Measurements from ENCODE around the gene DHRSX. TPM values are rescaled to one million over a fixed set of nuclear protein-coding genes. Genes with fewer than 3 reads are reported as not detected.
A peak's percentile ranks its signal among the peaks of the same experiment; 100 is the strongest.
"Not testable (repeated sequence)": the region's sequence is repeated elsewhere in the genome, so short reads cannot be mapped to it uniquely, and the experiment has no call there.

The DHRSX gene
- total and polyA plus RNA-seq, 4 donors = 16.8 to 28.4 (median 24.0) TPM

- H3K27ac ChIP-seq (ENCODE audit: low read depth, low read length) = no peak overlapping the region
- H3K4me3 ChIP-seq (ENCODE audit: low read depth, low read length) = no peak overlapping the region
- H3K4me1 ChIP-seq (ENCODE audit: control insufficient read depth, insufficient read depth, low read length) = no peaks in the 10 kb centered on the region
- H3K36me3 ChIP-seq (ENCODE audit: control insufficient read depth, insufficient read depth, low read length) = no peaks in the 10 kb centered on the region
- no peaks in the 10 kb centered on the region for H3K9me3 ChIP-seq (ENCODE audit: control insufficient read depth, insufficient read depth, low read length)
- WGBS (ENCODE audit: insufficient coverage) = 50% methylated on average over 1 of the region's 6 CpGs
- no peaks in the 10 kb centered on the region for H3K27me3 ChIP-seq (ENCODE audit: control insufficient read depth, insufficient read depth, low read length)
- no peak for DNase-seq (ENCODE audit: low read depth in 4 of 6, low spot score in 6 of 6)
Measured at GRCh38 chrX:2521927-2522386, 21.2 kb upstream of the DHRSX start.

GRCh38 chrX:2521092-2521926, 20.5 kb upstream of the DHRSX start:
- no peak for DNase-seq (ENCODE audit: low read depth in 4 of 6, low spot score in 6 of 6)

GRCh38 chrX:2520539-2520938, 19.8 kb upstream of the DHRSX start:
- H3K36me3 ChIP-seq (ENCODE audit: control insufficient read depth, insufficient read depth, low read length) = no peaks in the 10 kb centered on the region
- H3K27ac ChIP-seq (ENCODE audit: low read depth, low read length) = no peak overlapping the region
- no peak for DNase-seq (ENCODE audit: low read depth in 4 of 6, low spot score in 6 of 6)
- no peak overlapping the region for H3K4me3 ChIP-seq (ENCODE audit: low read depth, low read length)
- no peaks in the 10 kb centered on the region for H3K9me3 ChIP-seq (ENCODE audit: control insufficient read depth, insufficient read depth, low read length)
- H3K4me1 ChIP-seq (ENCODE audit: control insufficient read depth, insufficient read depth, low read length) = peaks cover 3% of the 10 kb centered on the region
- no peaks in the 10 kb centered on the region for H3K27me3 ChIP-seq (ENCODE audit: control insufficient read depth, insufficient read depth, low read length)
- 97% methylated on average over 8 of the region's 8 CpGs for WGBS (ENCODE audit: insufficient coverage)

More at GRCh38 chrX:2521092-2521926, 20.5 kb upstream of the DHRSX start:
- WGBS (ENCODE audit: insufficient coverage) = 47% methylated on average over 8 of the region's 15 CpGs
- Histone ChIP-seq H3K4me1 (ENCODE audit: control insufficient read depth, insufficient read depth, low read length) (peaks cover 3% of the 10 kb centered on the region), H3K36me3 (ENCODE audit: control insufficient read depth, insufficient read depth, low read length) (no peaks in the 10 kb centered on the region), H3K27ac (ENCODE audit: low read depth, low read length) (no peak overlapping the region), H3K4me3 (ENCODE audit: low read depth, low read length) (no peak overlapping the region), H3K27me3 (ENCODE audit: control insufficient read depth, insufficient read depth, low read length) (no peaks in the 10 kb centered on the region), H3K9me3 (ENCODE audit: control insufficient read depth, insufficient read depth, low read length) (no peaks in the 10 kb centered on the region)

GRCh38 chrX:2519638-2520037, 18.9 kb upstream of the DHRSX start:
- H3K4me3 ChIP-seq (ENCODE audit: low read depth, low read length); H3K9me3 ChIP-seq (ENCODE audit: control insufficient read depth, insufficient read depth, low read length); H3K27me3 ChIP-seq (ENCODE audit: control insufficient read depth, insufficient read depth, low read length); H3K4me1 ChIP-seq (ENCODE audit: control insufficient read depth, insufficient read depth, low read length); H3K27ac ChIP-seq (ENCODE audit: low read depth, low read length); DNase-seq (ENCODE audit: low read depth in 4 of 6, low spot score in 6 of 6); H3K36me3 ChIP-seq (ENCODE audit: control insufficient read depth, insufficient read depth, low read length): not testable (repeated sequence)
- 83% methylated on average over 3 of the region's 3 CpGs for WGBS (ENCODE audit: insufficient coverage)

- WGBS (ENCODE audit: insufficient coverage) = 0% methylated on average over 1 of the region's 6 CpGs
- no peaks in the 10 kb centered on the region for H3K27me3 ChIP-seq (ENCODE audit: control insufficient read depth, insufficient read depth, low read length)
- peaks cover 3% of the 10 kb centered on the region for H3K4me1 ChIP-seq (ENCODE audit: control insufficient read depth, insufficient read depth, low read length)
- H3K9me3 ChIP-seq (ENCODE audit: control insufficient read depth, insufficient read depth, low read length) = no peaks in the 10 kb centered on the region
- H3K4me3 ChIP-seq (ENCODE audit: low read depth, low read length) = no peak overlapping the region
- H3K36me3 ChIP-seq (ENCODE audit: control insufficient read depth, insufficient read depth, low read length) = no peaks in the 10 kb centered on the region
- no peak for DNase-seq (ENCODE audit: low read depth in 4 of 6, low spot score in 6 of 6)
- no peak overlapping the region for H3K27ac ChIP-seq (ENCODE audit: low read depth, low read length)
Measured at GRCh38 chrX:2517055-2517454, 16.3 kb upstream of the DHRSX start.

- Histone ChIP-seq H3K27me3 (ENCODE audit: control insufficient read depth, insufficient read depth, low read length) (no peaks in the 10 kb centered on the region), H3K36me3 (ENCODE audit: control insufficient read depth, insufficient read depth, low read length) (no peaks in the 10 kb centered on the region), H3K4me1 (ENCODE audit: control insufficient read depth, insufficient read depth, low read length) (peaks cover 3% of the 10 kb centered on the region), H3K4me3 (ENCODE audit: low read depth, low read length) (no peak overlapping the region), H3K27ac (ENCODE audit: low read depth, low read length) (no peak overlapping the region), H3K9me3 (ENCODE audit: control insufficient read depth, insufficient read depth, low read length) (no peaks in the 10 kb centered on the region)
- DNase-seq (ENCODE audit: low read depth in 4 of 6, low spot score in 6 of 6) = peak in 1 of 6 donors; percentile 34
- WGBS (ENCODE audit: insufficient coverage) = 78% methylated on average over 3 of the region's 5 CpGs
Measured at GRCh38 chrX:2516623-2517022, 15.8 kb upstream of the DHRSX start.

- Histone ChIP-seq H3K4me1 (ENCODE audit: control insufficient read depth, insufficient read depth, low read length) (peaks cover 3% of the 10 kb centered on the region), H3K36me3 (ENCODE audit: control insufficient read depth, insufficient read depth, low read length) (no peaks in the 10 kb centered on the region), H3K9me3 (ENCODE audit: control insufficient read depth, insufficient read depth, low read length) (no peaks in the 10 kb centered on the region), H3K27ac (ENCODE audit: low read depth, low read length) (no peak overlapping the region), H3K4me3 (ENCODE audit: low read depth, low read length) (no peak overlapping the region), H3K27me3 (ENCODE audit: control insufficient read depth, insufficient read depth, low read length) (no peaks in the 10 kb centered on the region)
- 61% methylated on average over 3 of the region's 5 CpGs for WGBS (ENCODE audit: insufficient coverage)
- DNase-seq (ENCODE audit: low read depth in 4 of 6, low spot score in 6 of 6) = no peak
Measured at GRCh38 chrX:2514131-2514530, 13.4 kb upstream of the DHRSX start.

GRCh38 chrX:2513121-2513664, 12.4 kb upstream of the DHRSX start:
- H3K4me3 ChIP-seq (ENCODE audit: low read depth, low read length) = no peak overlapping the region
- no peaks in the 10 kb centered on the region for H3K27me3 ChIP-seq (ENCODE audit: control insufficient read depth, insufficient read depth, low read length)
- no peaks in the 10 kb centered on the region for H3K36me3 ChIP-seq (ENCODE audit: control insufficient read depth, insufficient read depth, low read length)
- H3K27ac ChIP-seq (ENCODE audit: low read depth, low read length) = no peak overlapping the region
- 46% methylated on average over 6 of the region's 6 CpGs for WGBS (ENCODE audit: insufficient coverage)
- H3K9me3 ChIP-seq (ENCODE audit: control insufficient read depth, insufficient read depth, low read length) = no peaks in the 10 kb centered on the region
- peaks cover 3% of the 10 kb centered on the region for H3K4me1 ChIP-seq (ENCODE audit: control insufficient read depth, insufficient read depth, low read length)
- DNase-seq (ENCODE audit: low read depth in 4 of 6, low spot score in 6 of 6) = no peak

GRCh38 chrX:2512501-2512900, 11.7 kb upstream of the DHRSX start:
- H3K9me3 ChIP-seq (ENCODE audit: control insufficient read depth, insufficient read depth, low read length) = no peaks in the 10 kb centered on the region
- no peak overlapping the region for H3K27ac ChIP-seq (ENCODE audit: low read depth, low read length)
- peaks cover 3% of the 10 kb centered on the region for H3K4me1 ChIP-seq (ENCODE audit: control insufficient read depth, insufficient read depth, low read length)
- no peak for DNase-seq (ENCODE audit: low read depth in 4 of 6, low spot score in 6 of 6)
- H3K36me3 ChIP-seq (ENCODE audit: control insufficient read depth, insufficient read depth, low read length) = no peaks in the 10 kb centered on the region
- H3K4me3 ChIP-seq (ENCODE audit: low read depth, low read length) = no peak overlapping the region
- 100% methylated on average over 1 of the region's 8 CpGs for WGBS (ENCODE audit: insufficient coverage)
- no peaks in the 10 kb centered on the region for H3K27me3 ChIP-seq (ENCODE audit: control insufficient read depth, insufficient read depth, low read length)

GRCh38 chrX:2511326-2511725, 10.6 kb upstream of the DHRSX start:
- DNase-seq (ENCODE audit: low read depth in 4 of 6, low spot score in 6 of 6) = no peak
- Histone ChIP-seq H3K4me1 (ENCODE audit: control insufficient read depth, insufficient read depth, low read length) (no peaks in the 10 kb centered on the region), H3K9me3 (ENCODE audit: control insufficient read depth, insufficient read depth, low read length) (no peaks in the 10 kb centered on the region), H3K36me3 (ENCODE audit: control insufficient read depth, insufficient read depth, low read length) (no peaks in the 10 kb centered on the region), H3K4me3 (ENCODE audit: low read depth, low read length) (no peak overlapping the region), H3K27me3 (ENCODE audit: control insufficient read depth, insufficient read depth, low read length) (no peaks in the 10 kb centered on the region), H3K27ac (ENCODE audit: low read depth, low read length) (no peak overlapping the region)
- 94% methylated on average over 6 of the region's 6 CpGs for WGBS (ENCODE audit: insufficient coverage)

Measured in spinal cord (tissue), 10 donors.